SKM-1 (cell line): Measurements from ENCODE around the gene VPREB3.

Experiments used
- DNase-seq: peaks from one replicate; lab custom pipeline; 2025; ENCODE audit not compliant: unreplicated experiment; lab: John Stamatoyannopoulos, UW

Gene VPREB3

GRCh38 chr22:23704062-23704461, 50.2 kb downstream of the VPREB3 start:
- no peak for DNase-seq
